Natural killer cell (primary cell): ENCODE measurements around the gene ALK. TPM values are rescaled to one million over a fixed set of nuclear protein-coding genes. Genes with fewer than 3 reads are reported as not detected.

ENCODE experiments used
- ATAC-seq, 3 donors: fragments of 150-1000 bp in 2 of 3; fragments of 200-7000 bp in 1 of 3; cut with Tn5 transposase; 1 replicate in 1 of 3; 2 replicates in 2 of 3; pipeline ENCODE4 v1.10.0; 2021; ENCODE audit warnings: mild to moderate bottlenecking in 2 of 3, moderate library complexity in 2 of 3
- DNase-seq, 2 donors: peaks; one replicate each; pipeline versions ENCODE4 v3.0.0 to v3.0.0-alpha.2; 2013 to 2021; ENCODE audit warnings: mixed read lengths in 1 of 2
- H3K27ac ChIP-seq: one replicate; pipeline ENCODE4 v1.5.1; 2013; ENCODE audit warnings: mild to moderate bottlenecking, low read length
- H3K27me3 ChIP-seq: one replicate; pipeline ENCODE4 v1.6.1; 2013; ENCODE audit warnings: low read length; ENCODE audit not compliant: control insufficient read depth, insufficient read depth
- H3K36me3 ChIP-seq: one replicate; pipeline ENCODE4 v1.6.1; 2013; ENCODE audit warnings: low read length; ENCODE audit not compliant: control insufficient read depth, insufficient read depth
- H3K4me1 ChIP-seq: one replicate; pipeline ENCODE4 v1.6.1; 2013; ENCODE audit warnings: low read length; ENCODE audit not compliant: control insufficient read depth, insufficient read depth
- H3K4me3 ChIP-seq: one replicate; pipeline ENCODE4 v1.5.1; 2013; ENCODE audit warnings: low read length
- H3K9me3 ChIP-seq: one replicate; pipeline ENCODE4 v1.6.1; 2013; ENCODE audit warnings: low read length; ENCODE audit not compliant: control insufficient read depth, insufficient read depth
- H3K27ac Mint-ChIP-seq, 2 donors: one replicate each; pipeline ENCODE4 v1.8.0; 2022; ENCODE audit warnings: mild to moderate bottlenecking in 2 of 2, mixed read lengths in 2 of 2, moderate library complexity in 1 of 2
- H3K27me3 Mint-ChIP-seq, 2 donors: one replicate each; pipeline ENCODE4 v1.8.0; 2022; ENCODE audit warnings: low read depth in 2 of 2, mixed read lengths in 2 of 2
- H3K36me3 Mint-ChIP-seq: one replicate; pipeline ENCODE4 v1.8.0; 2022; ENCODE audit warnings: mixed read lengths
- H3K4me1 Mint-ChIP-seq, 2 donors: one replicate each; pipeline ENCODE4 v1.8.0; 2022; ENCODE audit warnings: mixed read lengths in 2 of 2
- H3K4me3 Mint-ChIP-seq: one replicate; pipeline ENCODE4 v1.8.0; 2022; ENCODE audit warnings: mild to moderate bottlenecking, moderate library complexity, mixed read lengths
- H3K9me3 Mint-ChIP-seq, 2 donors: one replicate each; pipeline ENCODE4 v1.8.0; 2022; ENCODE audit warnings: mixed read lengths in 2 of 2
- CTCF ChIP-seq: fragments of 200-600 bp; IDR thresholded peaks from one replicate; pipeline ENCODE4 v1.8.0; 2022; ENCODE audit warnings: antibody characterized with exemption
- WGBS: methylation state at CpG from one replicate; pipeline ENCODE4 v1.1.7; 2013; ENCODE audit warnings: missing lambda C conversion rate; ENCODE audit not compliant: insufficient coverage; 5-methylcytosine and 5-hydroxymethylcytosine counted together
- intact Hi-C: fragments of 100-400 bp; cut with micrococcal nuclease; formaldehyde crosslinking; loops from one replicate; pipeline ENCODE4 v1.14.2; 2022
- total RNA-seq, 4 donors: library from RNA; stranded (reverse); fragments of 120-200 nt in 1 of 4; gene quantifications; one replicate each; pipeline versions ENCODE4 v1.2.3 to v1.2.4, GENCODE V29; 2013 to 2022

The ALK gene
- total RNA-seq, 3 donors from 2014 or later (not counting 1 experiment from before 2014, with no cell fraction given) = not detected

GRCh38 chr2:29627279-29627711 lies 294.1 kb downstream of the ALK start:
- no peak for TF ChIP-seq CTCF
- H3K36me3 ChIP-seq = no peaks in the 10 kb centered on the region
- H3K27ac Mint-ChIP-seq = no peak overlapping the region
- ATAC-seq = no peak
- no peaks in the 10 kb centered on the region for H3K9me3 Mint-ChIP-seq
- no peak for DNase-seq
- no peaks in the 10 kb centered on the region for H3K4me1 Mint-ChIP-seq
- no peaks in the 10 kb centered on the region for H3K36me3 Mint-ChIP-seq
- peaks cover 27 to 39% of the 10 kb centered on the region in 2 donors for H3K27me3 Mint-ChIP-seq
- H3K4me3 Mint-ChIP-seq = no peak overlapping the region
- intact Hi-C loops = no loop called here
- H3K27me3 ChIP-seq = no peaks in the 10 kb centered on the region
- no peak overlapping the region for H3K27ac ChIP-seq
- H3K4me3 ChIP-seq = no peak overlapping the region
- no peaks in the 10 kb centered on the region for H3K9me3 ChIP-seq
- H3K4me1 ChIP-seq = no peaks in the 10 kb centered on the region
- WGBS = 88% methylated on average over 4 of the region's 5 CpGs

- no peak for TF ChIP-seq CTCF
- Mint-ChIP-seq H3K27ac (no peak overlapping the region), H3K9me3 (no peaks in the 10 kb centered on the region), H3K36me3 (no peaks in the 10 kb centered on the region), H3K4me3 (no peak overlapping the region), H3K27me3 (peaks cover 17 to 25% of the 10 kb centered on the region in 2 donors), H3K4me1 (no peaks in the 10 kb centered on the region)
- no peaks in the 10 kb centered on the region for H3K4me1 ChIP-seq
- H3K36me3 ChIP-seq = no peaks in the 10 kb centered on the region
- intact Hi-C loops = no loop called here
- ATAC-seq = no peak
- no CpG with 5 or more reads among the region's 1 CpG for WGBS
- H3K9me3 ChIP-seq = no peaks in the 10 kb centered on the region
- no peak overlapping the region for H3K27ac ChIP-seq
- no peak overlapping the region for H3K4me3 ChIP-seq
- DNase-seq = no peak
- H3K27me3 ChIP-seq = no peaks in the 10 kb centered on the region
Observed at GRCh38 chr2:29620890-29621289, 300.5 kb downstream of the ALK start.

- WGBS = 92% methylated on average over 6 of the region's 6 CpGs
- Histone ChIP-seq H3K27me3 (no peaks in the 10 kb centered on the region), H3K9me3 (no peaks in the 10 kb centered on the region), H3K36me3 (no peaks in the 10 kb centered on the region), H3K4me3 (no peak overlapping the region), H3K27ac (no peak overlapping the region), H3K4me1 (no peaks in the 10 kb centered on the region)
- H3K27me3 Mint-ChIP-seq = peaks cover 16 to 27% of the 10 kb centered on the region in 2 donors
- ATAC-seq (no peak), DNase-seq (no peak)
- intact Hi-C loops = no loop called here
- no peak for TF ChIP-seq CTCF
- H3K27ac Mint-ChIP-seq = no peak overlapping the region
- no peaks in the 10 kb centered on the region for H3K9me3 Mint-ChIP-seq
- no peak overlapping the region for H3K4me3 Mint-ChIP-seq
- H3K4me1 Mint-ChIP-seq = no peaks in the 10 kb centered on the region
- no peaks in the 10 kb centered on the region for H3K36me3 Mint-ChIP-seq
Observed at GRCh38 chr2:29619689-29620088, 301.7 kb downstream of the ALK start.

GRCh38 chr2:29618024-29618423 lies 303.4 kb downstream of the ALK start:
- H3K4me1 ChIP-seq = no peaks in the 10 kb centered on the region
- DNase-seq = no peak
- no peaks in the 10 kb centered on the region for H3K36me3 ChIP-seq
- Mint-ChIP-seq H3K4me3 (no peak overlapping the region), H3K27ac (no peak overlapping the region), H3K36me3 (no peaks in the 10 kb centered on the region), H3K4me1 (no peaks in the 10 kb centered on the region), H3K27me3 (peaks cover 22 to 36% of the 10 kb centered on the region in 2 donors), H3K9me3 (no peaks in the 10 kb centered on the region)
- intact Hi-C loops = no loop called here
- 79% methylated on average over 1 of the region's 2 CpGs for WGBS
- no peak for ATAC-seq
- H3K27me3 ChIP-seq = no peaks in the 10 kb centered on the region
- H3K4me3 ChIP-seq = no peak overlapping the region
- H3K27ac ChIP-seq = no peak overlapping the region
- no peak for TF ChIP-seq CTCF
- no peaks in the 10 kb centered on the region for H3K9me3 ChIP-seq
